Renal cortex interstitium (tissue), 11 donors: ENCODE results near the gene HSCB. TPM values are rescaled to one million over a fixed set of nuclear protein-coding genes. Genes with fewer than 3 reads are reported as not detected.
"Not testable (repeated sequence)": the region's sequence is repeated elsewhere in the genome, so short reads cannot be mapped to it uniquely, and the experiment has no call there.

Source experiments
- DNase-seq, 11 donors: peaks; one replicate each; pipeline ENCODE4 v3.0.0-alpha.2; 2013; ENCODE audit warnings: low read depth in 9 of 11, low spot score in 4 of 11; ENCODE audit errors: extremely low read depth in 1 of 11
- polyA plus RNA-seq, 3 donors: library from polyadenylated mRNA; unstranded; fragments of 120-200 nt; gene quantifications; one replicate each; pipeline ENCODE4 v1.2.1, GENCODE V29; 2013; ENCODE audit not compliant: insufficient read length in 3 of 3

HSCB gene
- polyA plus RNA-seq, 3 donors = 20.5 to 24.3 (median 21.7) TPM

GRCh38 chr22:28728621-28729313, 13.1 kb upstream of the HSCB start:
- DNase-seq = no peak

- DNase-seq = no peak
These were observed 11.7 kb upstream of the HSCB start for GRCh38 chr22:28730179-28730578.

GRCh38 chr22:28734393-28734792, 7.4 kb upstream of the HSCB start:
- DNase-seq = no peak

- no peak for DNase-seq
These were observed 5.3 kb upstream of the HSCB start for GRCh38 chr22:28736301-28737155.

GRCh38 chr22:28737701-28738100, 4.1 kb upstream of the HSCB start:
- no peak for DNase-seq

- not testable (repeated sequence) for DNase-seq
These were observed 3.0 kb upstream of the HSCB start for GRCh38 chr22:28738876-28739275.

- DNase-seq = no peak
These were observed 547 bp upstream of the HSCB start for GRCh38 chr22:28741200-28741784.

- no peak for DNase-seq
These were observed 723 bp downstream of the HSCB start for GRCh38 chr22:28742562-28742962.

GRCh38 chr22:28743852-28744251, 2.0 kb downstream of the HSCB start:
- DNase-seq = no peak

GRCh38 chr22:28750471-28750881, 8.6 kb downstream of the HSCB start:
- peak in 2 of 11 donors; percentile 20 to 33 for DNase-seq

- DNase-seq = not testable (repeated sequence)
These were observed 12.7 kb downstream of the HSCB start for GRCh38 chr22:28754512-28754911.

- DNase-seq = no peak
These were observed 18.2 kb downstream of the HSCB start for GRCh38 chr22:28759861-28760560.

- DNase-seq = no peak
These were observed 19.6 kb downstream of the HSCB start for GRCh38 chr22:28761449-28761755.

GRCh38 chr22:28762000-28762399, 20.2 kb downstream of the HSCB start:
- DNase-seq = not testable (repeated sequence)

GRCh38 chr22:28766628-28767027, 24.8 kb downstream of the HSCB start:
- DNase-seq = no peak

GRCh38 chr22:28768701-28769393, 27.0 kb downstream of the HSCB start:
- DNase-seq = no peak

GRCh38 chr22:28769394-28770085, 27.7 kb downstream of the HSCB start:
- DNase-seq = no peak

GRCh38 chr22:28771195-28771791, 29.5 kb downstream of the HSCB start:
- no peak for DNase-seq
